H9 (cell line): ENCODE measurements around the gene F12. TPM values are rescaled to one million over a fixed set of nuclear protein-coding genes. Genes with fewer than 3 reads are reported as not detected.

Source experiments
- DNase-seq: peaks from one replicate; pipeline ENCODE4 v3.0.0-alpha.2; 2017
- H2AFZ ChIP-seq: one replicate; pipeline ENCODE4 v1.6.1; 2013; ENCODE audit warnings: mild to moderate bottlenecking, low read length, control low read depth, moderate library complexity
- H2AK5ac ChIP-seq: 2 replicates; pipeline ENCODE4 v1.6.1; 2013; ENCODE audit warnings: low read length, control low read depth, mixed read lengths; ENCODE audit not compliant: insufficient read length
- H2BK120ac ChIP-seq: one replicate; pipeline ENCODE4 v1.6.1; 2013; ENCODE audit warnings: low read depth, mild to moderate bottlenecking, low read length, control low read depth, inconsistent platforms; ENCODE audit not compliant: poor library complexity, severe bottlenecking
- H2BK12ac ChIP-seq: 2 replicates; pipeline ENCODE4 v1.6.1; 2013; ENCODE audit warnings: low read length, control low read depth, mixed read lengths, low read depth; ENCODE audit not compliant: insufficient read length
- H2BK15ac ChIP-seq: 2 replicates; pipeline ENCODE4 v1.6.1; 2013; ENCODE audit warnings: low read depth, low read length, control low read depth
- H2BK20ac ChIP-seq: one replicate; pipeline ENCODE4 v1.6.1; 2013; ENCODE audit warnings: low read depth, mild to moderate bottlenecking, low read length, control low read depth, inconsistent platforms; ENCODE audit not compliant: poor library complexity, severe bottlenecking
- H2BK5ac ChIP-seq: 2 replicates; pipeline ENCODE4 v1.6.1; 2013; ENCODE audit warnings: low read length, control low read depth, mixed read lengths; ENCODE audit not compliant: insufficient read length
- H3K14ac ChIP-seq: 2 replicates; pipeline ENCODE4 v1.6.1; 2013; ENCODE audit warnings: low read length, control low read depth; ENCODE audit not compliant: insufficient read depth
- H3K18ac ChIP-seq: 2 replicates; pipeline ENCODE4 v1.6.1; 2013; ENCODE audit warnings: low read depth, mild to moderate bottlenecking, mixed read lengths, low read length, control low read depth; ENCODE audit not compliant: insufficient read length
- H3K23ac ChIP-seq: 2 replicates; pipeline ENCODE4 v1.6.1; 2013; ENCODE audit warnings: low read length, control low read depth, mixed read lengths, low read depth; ENCODE audit not compliant: insufficient read length
- H3K23me2 ChIP-seq: 2 replicates; pipeline ENCODE4 v1.6.1; 2013; ENCODE audit warnings: low read depth, mild to moderate bottlenecking, mixed read lengths, low read length, control low read depth; ENCODE audit not compliant: insufficient read length, poor library complexity, severe bottlenecking
- H3K27ac ChIP-seq: 2 replicates; pipeline ENCODE4 v1.5.1; 2013; ENCODE audit warnings: low read length, control low read depth, mixed read lengths, low read depth; ENCODE audit not compliant: insufficient read length
- H3K27me3 ChIP-seq: 2 replicates; pipeline ENCODE4 v1.6.1; 2013; ENCODE audit warnings: low read length, control low read depth, inconsistent platforms; ENCODE audit not compliant: insufficient read depth
- H3K4ac ChIP-seq: 2 replicates; pipeline ENCODE4 v1.6.1; 2013; ENCODE audit warnings: low read depth, mild to moderate bottlenecking, control low read depth, inconsistent platforms, low read length, moderate library complexity
- H3K4me1 ChIP-seq: 2 replicates; pipeline ENCODE4 v1.6.1; 2013; ENCODE audit warnings: low read length, control low read depth, inconsistent platforms; ENCODE audit not compliant: insufficient read depth
- H3K4me2 ChIP-seq: 2 replicates; pipeline ENCODE4 v1.6.1; 2013; ENCODE audit warnings: low read length, control low read depth, mixed read lengths; ENCODE audit not compliant: insufficient read length, insufficient read depth
- H3K56ac ChIP-seq: 2 replicates; pipeline ENCODE4 v1.6.1; 2013; ENCODE audit warnings: low read depth, mild to moderate bottlenecking, mixed read lengths, low read length, control low read depth; ENCODE audit not compliant: insufficient read length
- H3K79me1 ChIP-seq: 2 replicates; pipeline ENCODE4 v1.6.1; 2013; ENCODE audit warnings: low read depth, mild to moderate bottlenecking, moderate library complexity, low read length, control low read depth, inconsistent platforms; ENCODE audit not compliant: insufficient read depth, poor library complexity, severe bottlenecking
- H3K79me2 ChIP-seq: 2 replicates; pipeline ENCODE4 v1.6.1; 2013; ENCODE audit warnings: low read length, control low read depth, inconsistent platforms; ENCODE audit not compliant: insufficient read depth
- H3K9ac ChIP-seq: 2 replicates; pipeline ENCODE4 v1.6.1; 2013; ENCODE audit warnings: low read length, control low read depth, mixed read lengths; ENCODE audit not compliant: insufficient read length; ENCODE audit errors: extremely low read depth
- H3K9me3 ChIP-seq: one replicate; pipeline ENCODE4 v1.6.1; 2013; ENCODE audit warnings: low read depth, low read length, inconsistent platforms; ENCODE audit not compliant: control insufficient read depth
- H3T11ph ChIP-seq: one replicate; pipeline ENCODE4 v1.6.1; 2013; ENCODE audit warnings: mild to moderate bottlenecking, low read length, control low read depth, inconsistent platforms
- H4K20me1 ChIP-seq: one replicate; pipeline ENCODE4 v1.6.1; 2013; ENCODE audit not compliant: control insufficient read depth, insufficient read length, insufficient read depth
- H4K5ac ChIP-seq: 2 replicates; pipeline ENCODE4 v1.6.1; 2013; ENCODE audit warnings: low read depth, mild to moderate bottlenecking, mixed read lengths, low read length, control low read depth; ENCODE audit not compliant: insufficient read length
- H4K8ac ChIP-seq: replicated peaks from 2 replicates; pipeline ENCODE4 v1.6.1; 2013; ENCODE audit warnings: low read length, control low read depth, mixed read lengths, low read depth; ENCODE audit not compliant: insufficient read length
- H4K91ac ChIP-seq: 2 replicates; pipeline ENCODE4 v1.6.1; 2013; ENCODE audit warnings: low read depth, mild to moderate bottlenecking, moderate library complexity, mixed read lengths, low read length, control low read depth; ENCODE audit not compliant: insufficient read length
- H3K27ac Mint-ChIP-seq, 3 experiments: 2 replicates in 2 of 3; 3 replicates in 1 of 3; pipeline ENCODE4 v1.8.0; 2020 to 2021; ENCODE audit warnings: mixed read lengths in 3 of 3, mild to moderate bottlenecking in 1 of 3, moderate library complexity in 1 of 3
- H3K27me3 Mint-ChIP-seq: 2 replicates; pipeline ENCODE4 v1.8.0; 2021; ENCODE audit warnings: low read depth, mild to moderate bottlenecking, moderate library complexity, mixed read lengths
- H3K36me3 Mint-ChIP-seq, 3 experiments: 2 replicates in 2 of 3; 3 replicates in 1 of 3; pipeline ENCODE4 v1.8.0; 2020 to 2021; ENCODE audit warnings: low read depth in 3 of 3, mixed read lengths in 3 of 3; ENCODE audit not compliant: insufficient read depth in 1 of 3
- H3K4me1 Mint-ChIP-seq, 2 experiments: 2 replicates each; pipeline ENCODE4 v1.8.0; 2020; ENCODE audit warnings: mixed read lengths in 2 of 2
- H3K4me3 Mint-ChIP-seq, 2 experiments: 2 replicates in 1 of 2; 3 replicates in 1 of 2; pipeline ENCODE4 v1.8.0; 2020 to 2021; ENCODE audit warnings: mild to moderate bottlenecking in 2 of 2, mixed read lengths in 2 of 2, moderate library complexity in 1 of 2
- H3K9me3 Mint-ChIP-seq, 2 experiments: 2 replicates in 1 of 2; 3 replicates in 1 of 2; pipeline ENCODE4 v1.8.0; 2020; ENCODE audit warnings: mild to moderate bottlenecking in 2 of 2, mixed read lengths in 2 of 2, moderate library complexity in 1 of 2
- WGBS: extraction: QIAGEN DNeasy Blood & Tissue Kit; methylation state at CpG from one replicate; pipeline ENCODE4 v1.1.7; 2013; ENCODE audit warnings: missing lambda C conversion rate, low lambda C conversion rate, mixed read lengths; ENCODE audit not compliant: insufficient read length; ENCODE audit errors: extremely low coverage; 5-methylcytosine and 5-hydroxymethylcytosine counted together
- total RNA-seq: library from RNA; stranded (reverse); gene quantifications from 2 replicates; pipeline ENCODE4 v1.2.1, GENCODE V29; 2021
- TF ChIP-seq, protein P1 (sequence below): fragments of 200-600 bp; sonication (generic); conservative IDR thresholded peaks from 3 replicates; pipeline ENCODE4 v1.8.0; 2021; ENCODE audit warnings: antibody characterized with exemption, mild to moderate bottlenecking

F12 gene
- total RNA-seq, 1 experiment from 2014 or later: 3.5 TPM

- H2AFZ ChIP-seq: no peak overlapping the region
- no peak overlapping the region for H4K8ac ChIP-seq
- peaks cover 11% of the 10 kb centered on the region; the same call in 1 of the 2 replicates for H3K4me1 ChIP-seq
- H4K5ac ChIP-seq: no peak overlapping the region
- H3K9ac ChIP-seq: no peak overlapping the region
- no peaks in the 10 kb centered on the region for H4K20me1 ChIP-seq
- Mint-ChIP-seq H3K27me3 (peaks cover 30% of the 10 kb centered on the region), H3K9me3 (no peaks in the 10 kb centered on the region; a peak in 1 of 5 replicates), H3K36me3 (peaks cover 8 to 15% (median 8%) of the 10 kb centered on the region in 3 experiments), H3K27ac (no peak overlapping the region), H3K4me1 (peaks cover 37 to 62% of the 10 kb centered on the region in 2 experiments), H3K4me3 (peak overlapping the region; percentile 76 to 90)
- no peak overlapping the region for H2BK12ac ChIP-seq
- H3K14ac ChIP-seq: peak overlapping the region; percentile 0
- peaks cover 13% of the 10 kb centered on the region for H3K23me2 ChIP-seq
- no peak overlapping the region for H3K18ac ChIP-seq
- H3K56ac ChIP-seq: no peak overlapping the region
- no peaks in the 10 kb centered on the region; the same call in 1 of the 2 replicates for H3K27me3 ChIP-seq
- H2BK5ac ChIP-seq: no peak overlapping the region
- no peak overlapping the region for H3T11ph ChIP-seq
- H2BK20ac ChIP-seq: no peak overlapping the region
- no peak overlapping the region for H3K23ac ChIP-seq
- H3K27ac ChIP-seq: no peak overlapping the region
- H3K4me2 ChIP-seq: peak overlapping the region; percentile 46
- H2BK120ac ChIP-seq: no peak overlapping the region
- no CpG with 5 or more reads among the region's 46 CpGs for WGBS
- no peak overlapping the region for H3K4ac ChIP-seq
- H3K79me1 ChIP-seq: no peaks in the 10 kb centered on the region
- H4K91ac ChIP-seq: no peak overlapping the region
- H2AK5ac ChIP-seq: no peak overlapping the region
- H3K79me2 ChIP-seq: no peaks in the 10 kb centered on the region
- H2BK15ac ChIP-seq: no peak overlapping the region
- H3K9me3 ChIP-seq: no peaks in the 10 kb centered on the region
- no peak for DNase-seq
- TF ChIP-seq, protein P1, sequence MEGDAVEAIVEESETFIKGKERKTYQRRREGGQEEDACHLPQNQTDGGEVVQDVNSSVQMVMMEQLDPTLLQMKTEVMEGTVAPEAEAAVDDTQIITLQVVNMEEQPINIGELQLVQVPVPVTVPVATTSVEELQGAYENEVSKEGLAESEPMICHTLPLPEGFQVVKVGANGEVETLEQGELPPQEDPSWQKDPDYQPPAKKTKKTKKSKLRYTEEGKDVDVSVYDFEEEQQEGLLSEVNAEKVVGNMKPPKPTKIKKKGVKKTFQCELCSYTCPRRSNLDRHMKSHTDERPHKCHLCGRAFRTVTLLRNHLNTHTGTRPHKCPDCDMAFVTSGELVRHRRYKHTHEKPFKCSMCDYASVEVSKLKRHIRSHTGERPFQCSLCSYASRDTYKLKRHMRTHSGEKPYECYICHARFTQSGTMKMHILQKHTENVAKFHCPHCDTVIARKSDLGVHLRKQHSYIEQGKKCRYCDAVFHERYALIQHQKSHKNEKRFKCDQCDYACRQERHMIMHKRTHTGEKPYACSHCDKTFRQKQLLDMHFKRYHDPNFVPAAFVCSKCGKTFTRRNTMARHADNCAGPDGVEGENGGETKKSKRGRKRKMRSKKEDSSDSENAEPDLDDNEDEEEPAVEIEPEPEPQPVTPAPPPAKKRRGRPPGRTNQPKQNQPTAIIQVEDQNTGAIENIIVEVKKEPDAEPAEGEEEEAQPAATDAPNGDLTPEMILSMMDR: peak; percentile 14; the same call in 1 of the 3 replicates
These were observed 42.0 kb downstream of the F12 start for GRCh38 chr5:177367323-177367848.
